Measurements from ENCODE around the gene MAGED1.

Gene MAGED1

DNA sequence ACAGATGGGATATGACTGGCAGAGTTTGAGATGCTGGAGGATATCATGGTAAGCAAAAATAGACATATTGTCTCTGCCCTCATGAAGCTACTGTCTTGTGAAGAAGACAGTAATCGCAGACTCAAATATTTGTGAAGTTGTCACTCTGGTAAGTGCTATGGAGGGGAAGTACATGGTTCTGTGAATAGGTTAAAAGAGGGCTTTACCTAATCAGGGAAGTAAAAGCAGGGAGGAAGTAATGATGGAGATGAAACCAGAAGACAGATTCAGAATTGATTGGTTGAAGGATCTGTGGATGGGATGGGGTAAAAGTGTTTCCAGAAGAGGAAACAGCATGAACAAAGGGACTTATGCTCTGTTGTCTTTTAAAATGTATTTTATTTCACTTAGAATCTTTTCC, 19.3 kb upstream of the MAGED1 start:
- no peak for DNase-seq (ENCODE audit: low read depth)
- TF ChIP-seq, protein P1, sequence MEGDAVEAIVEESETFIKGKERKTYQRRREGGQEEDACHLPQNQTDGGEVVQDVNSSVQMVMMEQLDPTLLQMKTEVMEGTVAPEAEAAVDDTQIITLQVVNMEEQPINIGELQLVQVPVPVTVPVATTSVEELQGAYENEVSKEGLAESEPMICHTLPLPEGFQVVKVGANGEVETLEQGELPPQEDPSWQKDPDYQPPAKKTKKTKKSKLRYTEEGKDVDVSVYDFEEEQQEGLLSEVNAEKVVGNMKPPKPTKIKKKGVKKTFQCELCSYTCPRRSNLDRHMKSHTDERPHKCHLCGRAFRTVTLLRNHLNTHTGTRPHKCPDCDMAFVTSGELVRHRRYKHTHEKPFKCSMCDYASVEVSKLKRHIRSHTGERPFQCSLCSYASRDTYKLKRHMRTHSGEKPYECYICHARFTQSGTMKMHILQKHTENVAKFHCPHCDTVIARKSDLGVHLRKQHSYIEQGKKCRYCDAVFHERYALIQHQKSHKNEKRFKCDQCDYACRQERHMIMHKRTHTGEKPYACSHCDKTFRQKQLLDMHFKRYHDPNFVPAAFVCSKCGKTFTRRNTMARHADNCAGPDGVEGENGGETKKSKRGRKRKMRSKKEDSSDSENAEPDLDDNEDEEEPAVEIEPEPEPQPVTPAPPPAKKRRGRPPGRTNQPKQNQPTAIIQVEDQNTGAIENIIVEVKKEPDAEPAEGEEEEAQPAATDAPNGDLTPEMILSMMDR (IDR thresholded peaks at IDR 0.05; ENCODE audit: insufficient read depth, low read depth, low read length, missing control alignments), result no peak
- H3K4me3 ChIP-seq (ENCODE audit: low read length), result no peak overlapping the region

DNA sequence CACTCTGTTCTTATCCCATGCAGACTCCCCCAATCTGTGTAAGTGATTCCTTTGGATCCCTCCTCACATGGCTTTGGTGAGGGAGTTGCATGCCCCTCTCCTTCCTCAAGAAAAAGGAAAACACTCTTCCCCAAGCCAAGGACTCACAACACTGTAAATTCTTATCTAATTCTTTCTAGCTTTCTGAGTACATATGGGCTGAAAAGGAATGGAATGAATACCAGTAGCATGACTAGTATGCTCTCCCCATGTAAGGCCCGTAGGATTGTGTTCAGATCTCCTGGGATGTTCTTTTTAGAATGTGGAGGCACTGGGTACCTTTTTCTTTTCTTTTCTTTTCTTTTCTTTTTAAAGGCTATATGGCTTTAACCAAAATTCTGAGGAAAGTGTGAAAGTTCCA, 17.0 kb upstream of the MAGED1 start:
- TF ChIP-seq, protein P1 (IDR thresholded peaks at IDR 0.05; ENCODE audit: insufficient read depth, low read depth, low read length, missing control alignments), result no peak
- H3K4me3 ChIP-seq (ENCODE audit: low read length), result no peak overlapping the region
- DNase-seq (ENCODE audit: low read depth), result no peak

DNA sequence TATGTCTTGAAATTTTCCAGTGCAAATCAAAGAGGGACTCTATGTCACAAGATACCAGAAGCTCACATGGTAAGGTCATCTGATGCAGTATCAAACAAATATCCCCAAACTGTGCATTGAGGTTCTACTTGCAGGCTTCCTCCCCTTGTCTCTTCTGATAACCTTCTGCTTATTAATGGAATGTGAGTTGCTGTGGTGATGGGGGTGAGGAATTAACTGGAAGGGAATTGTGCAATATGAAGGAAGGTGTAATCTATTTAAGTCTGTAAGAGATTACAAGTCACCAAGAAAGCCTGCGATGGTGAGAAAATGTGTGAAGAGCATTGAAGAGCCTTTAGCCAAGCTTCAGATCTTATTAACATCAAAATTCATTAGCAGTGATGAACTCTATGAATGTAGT, 15.4 kb upstream of the MAGED1 start:
- TF ChIP-seq, protein P1 (IDR thresholded peaks at IDR 0.05; ENCODE audit: insufficient read depth, low read depth, low read length, missing control alignments), result no peak
- H3K4me3 ChIP-seq (ENCODE audit: low read length), result no peak overlapping the region
- no peak for DNase-seq (ENCODE audit: low read depth)

DNA sequence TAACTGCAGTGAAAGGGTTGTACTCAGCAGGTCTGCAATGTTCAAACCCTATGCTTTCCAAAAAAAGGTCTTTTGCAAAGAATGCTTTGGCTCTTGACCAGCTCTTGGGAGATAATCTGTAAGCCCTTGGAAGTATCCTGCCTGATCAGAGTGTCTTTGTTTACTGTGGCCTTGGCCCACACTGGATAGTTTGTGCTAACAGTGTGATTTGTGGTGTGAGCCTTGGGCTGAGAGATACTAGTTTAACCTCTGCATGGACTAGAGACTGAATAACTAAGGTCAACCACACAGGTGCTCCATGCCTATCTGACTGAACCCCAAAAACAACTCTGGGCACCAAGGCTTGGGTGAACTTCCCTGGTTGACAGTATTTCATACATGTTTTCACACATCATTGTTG, 3.6 kb upstream of the MAGED1 start:
- TF ChIP-seq, protein P1 (IDR thresholded peaks at IDR 0.05; ENCODE audit: insufficient read depth, low read depth, low read length, missing control alignments), result no peak
- no peak for DNase-seq (ENCODE audit: low read depth)

DNA sequence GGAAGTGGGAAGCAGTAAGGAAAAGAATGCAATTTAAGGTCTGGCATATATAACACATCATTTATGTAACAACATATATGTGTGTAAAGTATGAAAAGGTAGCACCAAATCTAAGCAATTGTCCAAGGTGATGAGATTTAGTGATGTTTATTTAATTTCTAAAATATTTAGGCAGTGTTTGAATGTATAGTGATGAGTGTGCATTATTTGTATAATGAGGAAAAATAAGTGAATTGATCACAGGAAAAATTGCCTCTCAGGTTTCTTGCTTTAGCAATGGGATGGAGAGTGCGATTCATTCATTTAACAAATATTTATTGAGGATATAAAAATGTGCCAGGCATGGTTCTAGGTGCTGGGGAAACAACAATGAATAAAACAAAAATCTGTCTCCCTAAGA, 2.2 kb upstream of the MAGED1 start:
- TF ChIP-seq, protein P1 (IDR thresholded peaks at IDR 0.05; ENCODE audit: insufficient read depth, low read depth, low read length, missing control alignments), result no peak
- DNase-seq (ENCODE audit: low read depth), result no peak
- no peak overlapping the region for H3K4me3 ChIP-seq (ENCODE audit: low read length)

More for the DNA sequence above, 3.6 kb upstream of the MAGED1 start:
- no peak overlapping the region for H3K4me3 ChIP-seq (ENCODE audit: low read length)

DNA sequence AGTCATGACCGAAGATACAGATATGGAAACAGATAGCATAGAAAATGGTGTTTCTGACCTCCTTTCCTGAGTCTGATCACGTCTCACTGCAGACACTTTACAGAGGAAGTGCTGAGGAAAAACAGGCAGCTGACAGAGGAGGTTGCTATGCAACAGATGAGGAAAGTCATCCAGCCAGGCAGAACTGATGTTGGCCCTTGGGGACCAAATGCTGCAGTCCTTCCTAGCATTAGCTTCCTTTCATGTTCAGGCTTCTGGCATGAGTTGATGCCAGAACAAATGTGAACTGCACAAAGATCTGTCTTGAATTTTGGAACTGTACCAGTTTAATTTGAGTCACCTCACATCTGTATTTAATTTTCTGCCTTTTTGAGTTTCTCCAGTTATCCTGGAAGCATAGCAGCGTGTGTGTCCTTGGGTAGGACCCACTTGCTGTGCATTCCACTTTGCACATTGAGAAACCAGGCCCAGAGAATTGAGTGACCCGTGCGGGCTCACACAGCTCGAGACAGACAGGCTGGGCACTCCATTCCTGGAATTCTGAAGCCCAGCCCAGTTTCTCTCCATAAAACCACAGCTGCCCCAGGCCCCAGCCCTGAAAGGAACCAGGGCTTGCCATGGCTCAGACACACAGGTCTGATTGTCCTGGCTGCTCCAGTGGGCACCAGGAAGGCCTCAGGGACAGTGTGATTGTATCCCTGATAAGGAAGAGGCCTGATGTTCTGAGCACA, 1.4 kb upstream of the MAGED1 start:
- H3K4me3 ChIP-seq (ENCODE audit: low read length), result no peak overlapping the region
- TF ChIP-seq, protein P1 (IDR thresholded peaks at IDR 0.05; ENCODE audit: insufficient read depth, low read depth, low read length, missing control alignments), result no peak
- no peak for DNase-seq (ENCODE audit: low read depth)

Measured in epithelial cell of esophagus (primary cell).